ENCODE results near the gene CALML4. TPM values are rescaled to one million over a fixed set of nuclear protein-coding genes. Genes with fewer than 3 reads are reported as not detected.

The CALML4 gene
- total and polyA plus RNA-seq, 2 experiments from 2014 or later, result 1.4 to 4.5 TPM

DNA sequence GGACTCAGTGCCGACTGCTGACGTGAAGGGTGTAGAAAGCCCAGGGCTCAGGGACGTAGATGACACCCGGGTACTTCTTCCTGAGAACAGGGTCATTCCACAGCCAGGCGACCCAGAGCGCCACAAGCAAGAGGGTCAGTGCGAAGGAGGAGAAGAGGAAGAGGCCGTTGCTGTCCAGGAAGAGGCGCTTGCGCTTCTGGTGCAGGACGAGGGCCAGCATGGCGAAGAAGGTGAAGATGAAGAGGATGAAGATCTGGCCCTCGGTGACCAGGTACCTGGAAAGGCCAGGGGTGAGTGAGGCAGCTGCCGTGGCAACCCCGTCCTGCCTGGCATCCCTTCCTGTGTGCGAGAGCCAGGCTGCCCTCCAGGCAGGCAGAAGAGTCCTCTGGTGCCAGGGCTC lies 3.0 kb upstream of the CALML4 start:
- Histone ChIP-seq H3K36me3 (no peaks in the 10 kb centered on the region), H3K4me1 (ENCODE audit: low read depth) (no peaks in the 10 kb centered on the region), H3K9me3 (ENCODE audit: low read depth) (no peaks in the 10 kb centered on the region), H3K27me3 (no peaks in the 10 kb centered on the region), H3K4me3 (no peak overlapping the region), H3K27ac (no peak overlapping the region)
- DNase-seq (ENCODE audit: low read depth in 1 of 2, low spot score in 1 of 2), result no peak
- TF ChIP-seq CTCF (IDR thresholded peaks at IDR 0.05; ENCODE audit: low read depth, low read length), result no peak

DNA sequence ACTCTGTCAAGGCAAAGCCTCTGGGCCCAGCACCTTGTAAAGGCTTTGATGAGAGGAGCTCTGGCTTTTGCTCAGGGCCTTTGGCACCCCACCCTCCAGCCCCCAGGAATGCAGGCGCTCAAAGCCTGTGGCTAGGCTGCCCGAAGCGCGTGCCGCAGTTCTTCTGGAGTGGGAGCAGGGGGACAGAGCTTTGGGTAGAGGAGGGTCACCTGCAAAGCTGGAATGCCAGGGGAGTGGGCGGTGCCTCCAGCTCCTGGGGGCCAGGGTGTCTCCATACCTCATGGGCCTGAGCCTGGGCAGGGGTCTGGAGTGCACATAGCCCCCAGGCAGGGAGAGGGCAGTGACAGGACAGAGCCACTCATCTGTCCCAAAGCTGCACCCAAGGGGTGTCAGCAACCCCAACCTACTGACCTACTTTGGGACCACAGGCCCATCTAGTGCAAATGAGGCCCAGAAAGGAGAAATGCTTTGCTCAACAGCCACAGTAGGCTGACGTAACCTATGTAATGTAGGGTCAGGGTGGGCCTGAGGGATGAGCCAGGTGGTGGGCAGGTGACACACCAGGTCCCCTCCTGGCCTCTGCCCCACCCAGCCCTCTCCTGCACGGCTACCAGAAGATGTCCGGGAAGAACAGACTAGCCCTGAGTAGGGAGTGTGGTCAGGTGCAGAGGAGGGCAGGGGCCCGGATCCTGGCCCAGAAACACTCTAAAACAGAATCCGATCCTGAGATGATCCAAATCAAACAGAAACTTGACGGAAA lies 2.2 kb upstream of the CALML4 start:
- H3K4me3 ChIP-seq, result no peak overlapping the region
- no peaks in the 10 kb centered on the region for H3K36me3 ChIP-seq
- no peaks in the 10 kb centered on the region for H3K9me3 ChIP-seq (ENCODE audit: low read depth)
- no peak for TF ChIP-seq CTCF (IDR thresholded peaks at IDR 0.05; ENCODE audit: low read depth, low read length)
- no peaks in the 10 kb centered on the region for H3K27me3 ChIP-seq
- DNase-seq (ENCODE audit: low read depth in 1 of 2, low spot score in 1 of 2), result no peak
- no peak overlapping the region for H3K27ac ChIP-seq
- no peaks in the 10 kb centered on the region for H3K4me1 ChIP-seq (ENCODE audit: low read depth)

DNA sequence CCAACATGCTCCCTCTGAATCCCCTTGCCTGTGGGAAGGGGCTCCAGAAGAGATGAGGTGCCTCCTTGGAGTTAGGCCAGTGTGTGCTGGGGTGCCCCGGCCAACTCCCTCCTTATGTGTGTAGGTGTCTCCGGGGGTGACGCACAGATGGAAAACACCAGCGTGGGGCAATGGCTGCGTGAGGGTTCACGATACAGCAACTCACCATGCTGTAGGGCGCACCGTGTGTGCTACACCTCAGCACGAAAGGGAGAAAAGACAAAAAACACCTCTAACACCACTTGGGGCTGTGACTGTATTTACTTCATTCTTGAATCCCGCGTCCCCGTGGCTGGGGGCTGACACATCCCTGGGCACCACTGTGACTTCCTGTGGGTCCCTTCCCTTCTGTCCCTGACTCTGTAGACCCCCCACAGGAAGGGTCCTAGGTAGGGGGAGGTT lies 1.6 kb upstream of the CALML4 start:
- DNase-seq (ENCODE audit: low read depth in 1 of 2, low spot score in 1 of 2), result no peak

GRCh38 chr15:68205954-68206539 lies 915 bp upstream of the CALML4 start:
- H3K27ac ChIP-seq, result no peak overlapping the region

More for the DNA sequence above, 1.6 kb upstream of the CALML4 start:
- Histone ChIP-seq H3K27me3 (no peaks in the 10 kb centered on the region), H3K4me3 (no peak overlapping the region), H3K4me1 (ENCODE audit: low read depth) (peaks cover 1% of the 10 kb centered on the region), H3K27ac (no peak overlapping the region), H3K36me3 (no peaks in the 10 kb centered on the region), H3K9me3 (ENCODE audit: low read depth) (no peaks in the 10 kb centered on the region)
- TF ChIP-seq CTCF (IDR thresholded peaks at IDR 0.05; ENCODE audit: low read depth, low read length), result no peak

GRCh38 chr15:68205558-68205944 lies 419 bp upstream of the CALML4 start:
- no peak for DNase-seq (ENCODE audit: low read depth in 1 of 2, low spot score in 1 of 2)
- peaks cover 13% of the 10 kb centered on the region for H3K4me1 ChIP-seq (ENCODE audit: low read depth)
- H3K9me3 ChIP-seq (ENCODE audit: low read depth), result no peaks in the 10 kb centered on the region
- H3K4me3 ChIP-seq, result no peak overlapping the region
- H3K36me3 ChIP-seq, result no peaks in the 10 kb centered on the region
- no peaks in the 10 kb centered on the region for H3K27me3 ChIP-seq
- no peak overlapping the region for H3K27ac ChIP-seq
- TF ChIP-seq CTCF (IDR thresholded peaks at IDR 0.05; ENCODE audit: low read depth, low read length), result no peak

More at GRCh38 chr15:68205954-68206539, 915 bp upstream of the CALML4 start:
- no peaks in the 10 kb centered on the region for H3K36me3 ChIP-seq
- H3K27me3 ChIP-seq, result no peaks in the 10 kb centered on the region
- no peak for TF ChIP-seq CTCF (IDR thresholded peaks at IDR 0.05; ENCODE audit: low read depth, low read length)
- H3K4me3 ChIP-seq, result no peak overlapping the region
- no peak for DNase-seq (ENCODE audit: low read depth in 1 of 2, low spot score in 1 of 2)
- H3K9me3 ChIP-seq (ENCODE audit: low read depth), result no peaks in the 10 kb centered on the region
- peaks cover 8% of the 10 kb centered on the region for H3K4me1 ChIP-seq (ENCODE audit: low read depth)
